GM12875 (cell line): ENCODE data around the gene DCUN1D3.

Experiments used
- H3K4me3 ChIP-seq: one replicate; pipeline ENCODE4 v1.5.1; 2011; ENCODE audit warnings: low read depth, low read length, control low read depth
- TF ChIP-seq, protein P1 (sequence below): IDR thresholded peaks from 2 replicates; pipeline ENCODE4 v1.5.1; 2011; ENCODE audit warnings: low read depth, mild to moderate bottlenecking, control low read depth, inconsistent platforms, low read length, moderate library complexity, borderline replicate concordance; ENCODE audit not compliant: insufficient read depth

Gene DCUN1D3

DNA sequence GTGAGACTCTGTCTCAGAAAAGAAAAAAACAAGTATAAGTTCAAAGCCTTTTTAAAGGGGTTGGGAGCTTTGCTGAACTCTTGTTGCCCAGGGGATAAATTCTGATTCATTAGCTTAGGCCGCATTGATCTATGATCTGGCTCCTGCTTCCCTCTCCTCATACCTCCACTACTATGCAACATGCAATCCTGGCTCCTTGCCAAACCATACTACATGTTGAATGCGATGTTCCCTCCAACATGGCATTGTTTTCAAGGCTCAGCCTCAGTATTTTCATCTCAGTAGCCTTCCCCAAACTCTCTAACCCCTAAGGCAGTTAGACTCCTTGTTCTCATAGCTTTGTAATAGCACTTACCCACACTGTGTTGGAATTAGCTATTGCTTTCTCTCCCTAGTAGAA is 87.6 kb downstream of the DCUN1D3 start:
- no peak overlapping the region for H3K4me3 ChIP-seq
- TF ChIP-seq, protein P1, sequence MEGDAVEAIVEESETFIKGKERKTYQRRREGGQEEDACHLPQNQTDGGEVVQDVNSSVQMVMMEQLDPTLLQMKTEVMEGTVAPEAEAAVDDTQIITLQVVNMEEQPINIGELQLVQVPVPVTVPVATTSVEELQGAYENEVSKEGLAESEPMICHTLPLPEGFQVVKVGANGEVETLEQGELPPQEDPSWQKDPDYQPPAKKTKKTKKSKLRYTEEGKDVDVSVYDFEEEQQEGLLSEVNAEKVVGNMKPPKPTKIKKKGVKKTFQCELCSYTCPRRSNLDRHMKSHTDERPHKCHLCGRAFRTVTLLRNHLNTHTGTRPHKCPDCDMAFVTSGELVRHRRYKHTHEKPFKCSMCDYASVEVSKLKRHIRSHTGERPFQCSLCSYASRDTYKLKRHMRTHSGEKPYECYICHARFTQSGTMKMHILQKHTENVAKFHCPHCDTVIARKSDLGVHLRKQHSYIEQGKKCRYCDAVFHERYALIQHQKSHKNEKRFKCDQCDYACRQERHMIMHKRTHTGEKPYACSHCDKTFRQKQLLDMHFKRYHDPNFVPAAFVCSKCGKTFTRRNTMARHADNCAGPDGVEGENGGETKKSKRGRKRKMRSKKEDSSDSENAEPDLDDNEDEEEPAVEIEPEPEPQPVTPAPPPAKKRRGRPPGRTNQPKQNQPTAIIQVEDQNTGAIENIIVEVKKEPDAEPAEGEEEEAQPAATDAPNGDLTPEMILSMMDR = no peak

DNA sequence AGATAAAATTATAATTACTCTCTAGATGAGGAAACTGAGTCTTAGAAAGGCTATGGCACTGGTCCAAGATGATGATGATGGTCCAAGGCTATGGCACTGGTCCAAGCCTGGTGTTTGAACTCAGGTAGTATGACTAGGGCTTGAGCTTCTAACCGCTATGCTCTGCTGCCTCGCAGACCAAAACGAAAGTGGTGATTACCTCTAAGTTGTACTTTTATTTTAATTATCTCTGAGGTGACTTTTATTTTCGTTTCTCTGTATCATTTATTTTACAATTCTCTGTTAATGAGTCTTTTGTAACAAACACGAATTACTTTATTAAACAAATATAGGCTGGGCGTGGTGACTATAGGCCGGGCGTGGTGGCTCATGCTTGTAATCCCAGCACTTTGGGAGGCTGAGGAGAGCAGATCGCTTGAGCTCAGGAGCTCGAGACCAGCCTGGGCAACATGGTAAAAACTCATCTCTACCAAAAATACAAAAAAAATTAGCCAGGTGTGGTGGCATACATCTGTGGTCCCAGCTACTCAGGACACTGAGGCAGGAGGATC is 88.2 kb downstream of the DCUN1D3 start:
- H3K4me3 ChIP-seq = no peak overlapping the region
- TF ChIP-seq, protein P1 = no peak

DNA sequence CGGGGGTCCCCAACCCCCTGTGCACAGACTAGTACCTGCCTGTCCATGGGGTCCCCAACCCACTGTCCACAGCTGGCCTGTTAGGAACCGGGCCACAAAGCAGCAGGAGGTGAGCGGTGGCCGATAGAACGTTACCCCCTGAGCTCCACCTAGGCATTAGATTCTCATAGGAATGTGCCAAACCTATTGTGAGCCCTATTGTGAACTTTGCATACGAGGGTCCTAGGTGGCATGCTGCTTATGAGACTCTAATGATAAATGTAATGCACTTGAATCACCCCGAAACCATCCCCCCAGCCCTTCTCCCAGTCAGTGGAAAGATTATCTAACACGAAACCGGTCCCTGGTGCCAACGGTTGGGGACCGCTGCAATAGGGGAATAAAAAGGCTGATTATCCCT is 92.3 kb downstream of the DCUN1D3 start:
- H3K4me3 ChIP-seq = no peak overlapping the region
- TF ChIP-seq, protein P1 = no peak

DNA sequence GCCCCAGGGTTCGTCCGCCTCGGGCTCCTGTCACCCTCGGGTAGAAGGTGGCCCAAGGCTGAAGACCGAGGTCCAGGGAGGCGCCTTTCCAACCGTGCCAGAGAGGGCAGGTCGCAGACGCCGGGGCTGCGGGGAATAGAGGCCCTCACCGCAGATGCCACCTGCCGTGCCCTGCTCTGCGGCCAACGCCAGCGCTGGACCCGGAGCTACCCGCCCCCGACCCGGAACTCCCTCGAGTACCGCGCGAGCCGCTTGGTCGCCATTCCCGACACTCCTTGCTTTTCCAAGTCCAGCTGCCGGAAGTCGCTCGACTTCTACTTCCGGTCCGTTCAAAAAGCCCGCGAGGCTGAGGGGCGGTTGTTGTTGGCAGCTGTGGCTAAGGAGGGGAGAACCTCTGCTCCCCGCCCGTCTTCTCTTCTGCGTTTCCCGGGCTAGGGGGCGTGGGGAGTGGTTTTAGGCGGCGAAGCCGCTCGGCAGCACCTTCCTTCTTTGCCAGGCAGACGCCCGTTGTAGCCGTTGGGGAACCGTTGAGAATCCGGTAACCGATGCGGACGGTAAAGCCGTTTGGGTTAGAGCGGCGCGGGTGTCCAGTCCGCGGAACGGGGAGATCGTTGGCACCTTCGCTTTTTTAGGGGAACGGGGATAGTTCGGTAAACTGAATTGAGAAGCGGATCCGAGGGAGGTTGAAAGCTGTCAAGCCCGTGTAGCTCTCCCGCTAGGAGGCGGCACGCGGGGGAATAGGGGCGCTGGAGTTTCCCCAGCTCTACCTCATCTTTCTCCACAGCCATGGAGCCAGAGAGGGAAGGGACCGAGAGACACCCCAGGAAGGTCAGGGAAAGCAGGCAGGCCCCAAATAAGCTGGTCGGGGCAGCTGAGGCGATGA is 93.7 kb downstream of the DCUN1D3 start, which contains the start of the genes ERI2 and REXO5:
ERI2 (minus strand) TSS at position 305 of the 883 bp plus-strand sequence; CDS start at position 263, 42 bp downstream.
REXO5 (plus strand) TSS at position 360 of the 883 bp plus-strand sequence; CDS start at position 787, 427 bp downstream.
- TF ChIP-seq, protein P1 = peak; percentile 53; the same call in 1 of the 2 replicates
- peak within 1 kb of the TSS; percentile 58 for H3K4me3 ChIP-seq

DNA sequence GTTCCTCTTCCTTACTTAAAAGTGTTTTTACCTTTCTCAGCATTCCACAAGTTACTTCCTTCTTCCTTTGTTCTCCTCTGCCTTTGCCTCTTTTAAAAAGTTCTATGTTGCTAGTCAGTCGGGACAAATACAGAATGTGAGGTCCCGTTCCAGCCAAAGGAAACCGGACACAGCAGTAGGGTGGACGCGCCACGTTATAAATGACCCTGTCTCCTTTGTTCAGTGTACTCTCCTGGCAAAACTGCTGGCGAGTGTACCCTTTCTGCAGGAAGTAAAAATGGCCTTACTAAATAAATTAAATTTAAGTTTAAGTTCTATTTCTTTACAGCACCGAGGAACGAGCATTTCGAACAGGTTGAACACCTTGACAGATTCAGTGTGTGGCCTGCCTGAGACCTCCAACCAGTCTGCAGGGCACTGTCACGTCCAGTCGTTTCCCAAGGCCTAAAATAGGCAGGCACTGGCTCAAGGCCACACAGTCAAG is 94.4 kb downstream of the DCUN1D3 start:
- H3K4me3 ChIP-seq = peak overlapping the region; percentile 58
